ENCODE data around the gene ZBTB47.

Gene ZBTB47

DNA sequence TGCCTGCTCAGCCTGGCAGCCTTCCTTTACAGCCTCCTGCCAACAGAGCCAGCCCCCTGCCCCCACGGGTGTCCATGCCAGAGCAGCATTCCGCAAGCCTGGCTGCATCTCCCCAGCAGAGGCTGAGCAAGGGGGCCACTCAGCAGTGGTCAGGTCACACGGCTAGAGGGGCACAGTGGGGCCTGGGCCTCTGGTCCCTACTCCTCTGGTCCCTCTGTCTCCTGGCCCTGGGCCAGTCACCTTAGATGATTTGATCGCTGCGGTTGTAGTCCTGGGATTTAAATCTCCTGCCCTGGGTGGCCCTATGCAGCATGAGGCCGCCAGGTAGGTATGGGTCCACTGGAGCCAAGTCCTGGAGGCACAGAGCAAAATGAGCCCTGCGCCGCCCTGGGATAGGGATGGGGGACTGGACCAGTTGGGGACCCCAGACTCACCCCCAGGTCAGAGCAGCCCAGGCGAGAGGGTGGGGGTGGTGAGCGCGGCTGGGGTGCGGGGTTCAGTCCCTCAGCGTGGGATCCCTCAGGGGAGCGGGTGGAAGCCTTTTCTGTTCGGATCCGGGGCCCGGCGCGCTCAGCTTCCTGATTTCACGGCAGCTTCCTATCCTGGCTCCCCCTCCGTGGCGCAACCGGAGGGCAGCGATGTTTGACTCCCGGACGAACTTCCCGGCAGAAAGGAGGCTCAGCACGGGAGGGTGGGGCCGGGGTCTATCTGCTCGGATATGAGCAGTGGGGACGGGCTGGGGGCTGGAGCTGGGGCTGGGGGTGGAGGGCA is at the start of gene ZBTB47:
Gene ZBTB47, plus strand, starts transcription at position 138 of the 771 bp plus-strand sequence. CDS start 4,659 bp downstream, outside the sequence.
- H3K4me3 ChIP-seq (ENCODE audit: low read depth, low read length): no peak within 1 kb of the TSS
- TF ChIP-seq, protein P1, sequence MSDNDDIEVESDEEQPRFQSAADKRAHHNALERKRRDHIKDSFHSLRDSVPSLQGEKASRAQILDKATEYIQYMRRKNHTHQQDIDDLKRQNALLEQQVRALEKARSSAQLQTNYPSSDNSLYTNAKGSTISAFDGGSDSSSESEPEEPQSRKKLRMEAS (IDR thresholded peaks at IDR 0.05; ENCODE audit: low read depth, low read length): no peak
- TF ChIP-seq MYC (IDR thresholded peaks at IDR 0.05; ENCODE audit: low read depth, low read length): no peak
- TF ChIP-seq CTCF (IDR thresholded peaks at IDR 0.05; ENCODE audit: low read depth, low read length): no peak
- TF ChIP-seq POLR2A (IDR thresholded peaks at IDR 0.05; ENCODE audit: extremely low read depth, insufficient read length): no peak
- peak; percentile 58 for DNase-seq (ENCODE audit: low read depth)

- no peak overlapping the region for H3K4me3 ChIP-seq (ENCODE audit: low read depth, low read length)
- DNase-seq (ENCODE audit: low read depth): no peak
- TF ChIP-seq CTCF (IDR thresholded peaks at IDR 0.05; ENCODE audit: low read depth, low read length): no peak
- TF ChIP-seq, protein P1 (IDR thresholded peaks at IDR 0.05; ENCODE audit: low read depth, low read length): no peak
- no peak for TF ChIP-seq POLR2A (IDR thresholded peaks at IDR 0.05; ENCODE audit: extremely low read depth, insufficient read length)
- no peak for TF ChIP-seq MYC (IDR thresholded peaks at IDR 0.05; ENCODE audit: low read depth, low read length)
Observed at GRCh38 chr3:42605546-42606173, 47.8 kb upstream of the ZBTB47 start.

DNA sequence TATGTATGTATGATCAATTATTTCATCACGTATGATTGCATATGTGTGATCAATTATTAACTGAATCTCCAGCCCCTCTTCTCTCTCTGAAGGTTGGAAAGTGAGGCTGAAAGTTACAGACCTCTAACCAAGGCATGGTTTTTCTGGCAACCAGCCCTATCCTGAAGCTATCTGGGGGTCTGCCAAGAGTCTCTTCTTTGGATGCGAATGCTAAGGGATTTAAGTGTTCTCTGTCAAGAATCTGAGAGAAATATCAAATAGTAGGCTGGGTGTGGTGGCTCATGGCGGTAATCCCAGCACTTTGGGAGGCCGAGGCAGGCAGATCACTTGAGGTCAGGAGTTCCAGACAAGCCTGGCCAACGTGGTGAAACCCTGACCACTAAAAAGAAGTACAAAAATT is 44.9 kb upstream of the ZBTB47 start:
- TF ChIP-seq MYC (IDR thresholded peaks at IDR 0.05; ENCODE audit: low read depth, low read length): no peak
- H3K4me3 ChIP-seq (ENCODE audit: low read depth, low read length): no peak overlapping the region
- DNase-seq (ENCODE audit: low read depth): no peak

- TF ChIP-seq, protein P1 (IDR thresholded peaks at IDR 0.05; ENCODE audit: low read depth, low read length): no peak
- TF ChIP-seq MYC (IDR thresholded peaks at IDR 0.05; ENCODE audit: low read depth, low read length): no peak
- TF ChIP-seq POLR2A (IDR thresholded peaks at IDR 0.05; ENCODE audit: extremely low read depth, insufficient read length): no peak
- no peak for TF ChIP-seq CTCF (IDR thresholded peaks at IDR 0.05; ENCODE audit: low read depth, low read length)
- DNase-seq (ENCODE audit: low read depth): no peak
- H3K4me3 ChIP-seq (ENCODE audit: low read depth, low read length): no peak overlapping the region
Observed at GRCh38 chr3:42610976-42611375, 42.5 kb upstream of the ZBTB47 start.

GRCh38 chr3:42612217-42612616 is 41.3 kb upstream of the ZBTB47 start:
- DNase-seq (ENCODE audit: low read depth): no peak
- no peak overlapping the region for H3K4me3 ChIP-seq (ENCODE audit: low read depth, low read length)
- TF ChIP-seq CTCF (IDR thresholded peaks at IDR 0.05; ENCODE audit: low read depth, low read length) (no peak), MYC (IDR thresholded peaks at IDR 0.05; ENCODE audit: low read depth, low read length) (no peak), POLR2A (IDR thresholded peaks at IDR 0.05; ENCODE audit: extremely low read depth, insufficient read length) (no peak)
- TF ChIP-seq, protein P1 (IDR thresholded peaks at IDR 0.05; ENCODE audit: low read depth, low read length): no peak

GRCh38 chr3:42612928-42613327 is 40.6 kb upstream of the ZBTB47 start:
- DNase-seq (ENCODE audit: low read depth): peak; percentile 2
- H3K4me3 ChIP-seq (ENCODE audit: low read depth, low read length): no peak overlapping the region
- TF ChIP-seq, protein P1 (IDR thresholded peaks at IDR 0.05; ENCODE audit: low read depth, low read length): no peak
- no peak for TF ChIP-seq CTCF (IDR thresholded peaks at IDR 0.05; ENCODE audit: low read depth, low read length)
- no peak for TF ChIP-seq POLR2A (IDR thresholded peaks at IDR 0.05; ENCODE audit: extremely low read depth, insufficient read length)
- no peak for TF ChIP-seq MYC (IDR thresholded peaks at IDR 0.05; ENCODE audit: low read depth, low read length)

Measured in NB4 (cell line).